Esophagus squamous epithelium (tissue), 4 donors: ENCODE data around the gene CROCC2.

ENCODE experiments used
- CTCF ChIP-seq, 6 experiments: fragments of 450-650 bp in 4 of 6; fragments of 200-600 bp in 2 of 6; sonication (generic) in 2 of 6; IDR thresholded peaks; one replicate each; pipeline ENCODE4 v1.5.1; 2016 to 2019; ENCODE audit warnings: antibody characterized with exemption in 6 of 6, mild to moderate bottlenecking in 4 of 6, moderate library complexity in 4 of 6
- POLR2A ChIP-seq, 4 donors: fragments of 450-650 bp; IDR thresholded peaks; one replicate each; pipeline ENCODE4 v1.6.1; 2017; ENCODE audit warnings: antibody characterized with exemption in 4 of 4, mild to moderate bottlenecking in 4 of 4, moderate library complexity in 3 of 4

GRCh38 chr2:240990266-240990529 is 84.1 kb downstream of the CROCC2 start:
- TF ChIP-seq CTCF (IDR thresholded peaks at IDR 0.05) (no peak), POLR2A (IDR thresholded peaks at IDR 0.05) (no peak)
